ENCODE data around the gene PREPL. TPM values are rescaled to one million over a fixed set of nuclear protein-coding genes. Genes with fewer than 3 reads are reported as not detected.

PREPL gene
- total and polyA plus RNA-seq, 10 of the 15 experiments (the other 5 are each of a cell fraction or from before 2014, with no cell fraction given), result 9.2 to 43.0 (median 20.4) TPM

DNA sequence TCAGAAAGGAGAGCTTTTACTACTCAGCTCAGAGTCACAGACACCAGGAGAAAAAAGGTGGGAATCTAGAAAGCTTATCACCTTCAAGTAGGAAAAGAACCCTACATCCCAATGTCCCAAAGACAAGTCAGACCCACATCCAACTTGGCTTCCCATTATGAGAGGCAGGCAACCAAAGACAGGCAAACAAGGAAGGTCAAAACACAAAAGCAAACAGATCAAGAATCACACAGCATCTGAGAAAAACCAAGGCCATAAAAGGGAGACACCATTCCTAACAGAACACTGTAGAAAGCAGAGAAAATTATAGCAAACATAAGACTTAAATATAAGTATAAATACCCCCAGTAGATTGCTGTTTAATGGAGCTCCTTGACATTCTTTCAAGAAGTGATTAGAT is 45.3 kb downstream of the PREPL start (continued):
- TF ChIP-seq, protein P1, sequence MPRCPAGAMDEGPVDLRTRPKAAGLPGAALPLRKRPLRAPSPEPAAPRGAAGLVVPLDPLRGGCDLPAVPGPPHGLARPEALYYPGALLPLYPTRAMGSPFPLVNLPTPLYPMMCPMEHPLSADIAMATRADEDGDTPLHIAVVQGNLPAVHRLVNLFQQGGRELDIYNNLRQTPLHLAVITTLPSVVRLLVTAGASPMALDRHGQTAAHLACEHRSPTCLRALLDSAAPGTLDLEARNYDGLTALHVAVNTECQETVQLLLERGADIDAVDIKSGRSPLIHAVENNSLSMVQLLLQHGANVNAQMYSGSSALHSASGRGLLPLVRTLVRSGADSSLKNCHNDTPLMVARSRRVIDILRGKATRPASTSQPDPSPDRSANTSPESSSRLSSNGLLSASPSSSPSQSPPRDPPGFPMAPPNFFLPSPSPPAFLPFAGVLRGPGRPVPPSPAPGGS (IDR thresholded peaks at IDR 0.05; ENCODE audit: borderline replicate concordance, insufficient read depth, low read depth, low read length, poor library complexity, severe bottlenecking), result no peak

DNA sequence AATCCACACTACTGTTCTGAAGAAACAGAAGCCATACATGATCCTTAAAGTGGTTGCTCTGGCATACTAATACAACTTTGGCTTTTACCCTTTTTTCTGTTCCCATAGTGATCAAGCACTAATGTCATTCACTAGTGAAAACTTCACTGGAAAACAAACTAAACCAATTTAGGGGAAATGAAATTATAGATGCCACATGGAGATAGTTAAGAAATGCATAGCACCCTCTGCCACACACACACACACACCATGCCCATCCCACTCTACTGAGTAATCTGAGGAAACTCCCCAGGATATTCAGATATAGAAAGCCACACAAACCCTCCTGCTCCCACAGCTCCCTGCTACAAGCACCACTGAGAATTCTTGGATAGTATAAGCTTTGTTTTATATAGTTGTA is 46.9 kb downstream of the PREPL start:
- SMC1A ChIA-PET (ENCODE audit: uncharacterized antibody, unreplicated experiment), result interaction anchor here (1.9 kb wide), 1 partner anchor 18 kb away, joined by 5 read pairs; no protein-coding TSS in a partner anchor

More for the DNA sequence above, 46.9 kb downstream of the PREPL start:
- POLR2A ChIA-PET, result no interaction called here
- CTCF ChIA-PET, result interaction anchor here (2.1 kb wide), 1 partner anchor 19 kb away, joined by 8 read pairs; no protein-coding TSS in a partner anchor
- in situ Hi-C loops (cut with MboI) (no loop called here), intact Hi-C loops (cut with micrococcal nuclease; ENCODE audit: unreplicated experiment) (no loop called here)
- ATAC-seq (no peak), DNase-seq (ENCODE audit: low read depth, low spot score) (no peak), FAIRE-seq (no peak)
- Histone ChIP-seq H3K4me1 (ENCODE audit: control insufficient read depth, insufficient read depth, low read length) (no peaks in the 10 kb centered on the region), H2AFZ (ENCODE audit: control insufficient read depth, low read depth, low read length) (no peak overlapping the region), H3K79me2 (ENCODE audit: control insufficient read depth, insufficient read depth, low read length) (no peaks in the 10 kb centered on the region), H3K36me3 (ENCODE audit: control insufficient read depth in 2 of 2, insufficient read depth in 2 of 2, low read length in 1 of 2) (peaks cover 0 to 6% of the 10 kb centered on the region in 2 experiments; a peak in 1 of 4 replicates), H3K4me2 (ENCODE audit: control insufficient read depth, insufficient read depth) (no peak overlapping the region), H3K4me3 (no peak overlapping the region), H3K9ac (ENCODE audit: control insufficient read depth, insufficient read depth, low read length) (no peak overlapping the region), H3K27ac (ENCODE audit: control insufficient read depth, insufficient read depth) (no peak overlapping the region), H3K9me3 (replicated peaks; ENCODE audit: control insufficient read depth, insufficient read depth, low read length) (peaks cover 12% of the 10 kb centered on the region; the same call in 2 of the 3 replicates), H4K20me1 (ENCODE audit: control insufficient read depth, insufficient read depth) (no peaks in the 10 kb centered on the region), H3K27me3 (replicated peaks in 1 of 2; ENCODE audit: control insufficient read depth in 2 of 2, insufficient read depth in 2 of 2, low read length in 1 of 2) (no peaks in the 10 kb centered on the region)
- no peak for TF ChIP-seq MTA2 (IDR thresholded peaks at IDR 0.05; ENCODE audit: low read depth)
- TF ChIP-seq MXI1 (IDR thresholded peaks at IDR 0.05; ENCODE audit: low read depth, low read length), result no peak
- no peak for TF ChIP-seq MEF2A (IDR thresholded peaks at IDR 0.05; ENCODE audit: insufficient read depth, low read depth, low read length)
- TF ChIP-seq FOXM1 (IDR thresholded peaks at IDR 0.05; ENCODE audit: low read depth, low read length), result no peak
- TF ChIP-seq SIX5 (IDR thresholded peaks at IDR 0.05; ENCODE audit: low read depth, low read length, severe bottlenecking), result no peak
- TF ChIP-seq, protein P2, sequence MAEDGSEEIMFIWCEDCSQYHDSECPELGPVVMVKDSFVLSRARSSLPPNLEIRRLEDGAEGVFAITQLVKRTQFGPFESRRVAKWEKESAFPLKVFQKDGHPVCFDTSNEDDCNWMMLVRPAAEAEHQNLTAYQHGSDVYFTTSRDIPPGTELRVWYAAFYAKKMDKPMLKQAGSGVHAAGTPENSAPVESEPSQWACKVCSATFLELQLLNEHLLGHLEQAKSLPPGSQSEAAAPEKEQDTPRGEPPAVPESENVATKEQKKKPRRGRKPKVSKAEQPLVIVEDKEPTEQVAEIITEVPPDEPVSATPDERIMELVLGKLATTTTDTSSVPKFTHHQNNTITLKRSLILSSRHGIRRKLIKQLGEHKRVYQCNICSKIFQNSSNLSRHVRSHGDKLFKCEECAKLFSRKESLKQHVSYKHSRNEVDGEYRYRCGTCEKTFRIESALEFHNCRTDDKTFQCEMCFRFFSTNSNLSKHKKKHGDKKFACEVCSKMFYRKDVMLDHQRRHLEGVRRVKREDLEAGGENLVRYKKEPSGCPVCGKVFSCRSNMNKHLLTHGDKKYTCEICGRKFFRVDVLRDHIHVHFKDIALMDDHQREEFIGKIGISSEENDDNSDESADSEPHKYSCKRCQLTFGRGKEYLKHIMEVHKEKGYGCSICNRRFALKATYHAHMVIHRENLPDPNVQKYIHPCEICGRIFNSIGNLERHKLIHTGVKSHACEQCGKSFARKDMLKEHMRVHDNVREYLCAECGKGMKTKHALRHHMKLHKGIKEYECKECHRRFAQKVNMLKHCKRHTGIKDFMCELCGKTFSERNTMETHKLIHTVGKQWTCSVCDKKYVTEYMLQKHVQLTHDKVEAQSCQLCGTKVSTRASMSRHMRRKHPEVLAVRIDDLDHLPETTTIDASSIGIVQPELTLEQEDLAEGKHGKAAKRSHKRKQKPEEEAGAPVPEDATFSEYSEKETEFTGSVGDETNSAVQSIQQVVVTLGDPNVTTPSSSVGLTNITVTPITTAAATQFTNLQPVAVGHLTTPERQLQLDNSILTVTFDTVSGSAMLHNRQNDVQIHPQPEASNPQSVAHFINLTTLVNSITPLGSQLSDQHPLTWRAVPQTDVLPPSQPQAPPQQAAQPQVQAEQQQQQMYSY (CRISPR knock-in tag; IDR thresholded peaks at IDR 0.05), result no peak
- no peak for TF ChIP-seq YBX1 (IDR thresholded peaks at IDR 0.05)
- no peak for TF ChIP-seq TCF3 (IDR thresholded peaks at IDR 0.05; ENCODE audit: borderline replicate concordance, insufficient read depth, low read depth, low read length)
- no peak for TF ChIP-seq GATAD2B (conservative IDR thresholded peaks at IDR 0.05; ENCODE audit: low read depth)
- no peak for TF ChIP-seq IKZF2 (IDR thresholded peaks at IDR 0.05)
- TF ChIP-seq LARP7 (IDR thresholded peaks at IDR 0.05), result no peak
- TF ChIP-seq BRCA1 (IDR thresholded peaks at IDR 0.05; ENCODE audit: low read depth, low read length), result no peak
- RAD21 ChIA-PET (ENCODE audit: unreplicated experiment), result no interaction called here
- BruUV-seq (replicated peaks), result no TSS peak
